ENCODE measurements around the gene RCCD1.

- TF ChIP-seq EZH2phosphoT487 (IDR thresholded peaks at IDR 0.05) = no peak
- no peak for TF ChIP-seq EZH2 (IDR thresholded peaks at IDR 0.05)
Measured at GRCh38 chr15:90957031-90957790, 2.5 kb downstream of the RCCD1 start.

Data from neural progenitor cell (in vitro differentiated cells).